Eye (tissue), 1 donor: Measurements from ENCODE around the gene NETO1.

ENCODE experiments used
- DNase-seq: peaks from one replicate; pipeline ENCODE4 v3.0.0-alpha.2; 2015

Gene NETO1

GRCh38 chr18:72843743-72844142 is 24.0 kb downstream of the NETO1 start:
- DNase-seq, result no peak

- no peak for DNase-seq
Measured at GRCh38 chr18:72840109-72840508, 27.7 kb downstream of the NETO1 start.

- no peak for DNase-seq
Measured at GRCh38 chr18:72834731-72835130, 33.1 kb downstream of the NETO1 start.

GRCh38 chr18:72833471-72833870 is 34.3 kb downstream of the NETO1 start:
- no peak for DNase-seq

- peak; percentile 67 for DNase-seq
Measured at GRCh38 chr18:72830109-72830508, 37.7 kb downstream of the NETO1 start.

- no peak for DNase-seq
Measured at GRCh38 chr18:72828601-72829000, 39.2 kb downstream of the NETO1 start.

- DNase-seq, result no peak
Measured at GRCh38 chr18:72826736-72827135, 41.1 kb downstream of the NETO1 start.

- no peak for DNase-seq
Measured at GRCh38 chr18:72823345-72823744, 44.4 kb downstream of the NETO1 start.

GRCh38 chr18:72822202-72822601 is 45.6 kb downstream of the NETO1 start:
- no peak for DNase-seq

- DNase-seq, result no peak
Measured at GRCh38 chr18:72820571-72820970, 47.2 kb downstream of the NETO1 start.

GRCh38 chr18:72819050-72819449 is 48.7 kb downstream of the NETO1 start:
- no peak for DNase-seq

- no peak for DNase-seq
Measured at GRCh38 chr18:72811047-72811446, 56.7 kb downstream of the NETO1 start.

GRCh38 chr18:72808680-72809079 is 59.1 kb downstream of the NETO1 start:
- no peak for DNase-seq

GRCh38 chr18:72799106-72799505 is 68.7 kb downstream of the NETO1 start:
- DNase-seq, result no peak

- DNase-seq, result no peak
Measured at GRCh38 chr18:72783530-72783929, 84.3 kb downstream of the NETO1 start.

- no peak for DNase-seq
Measured at GRCh38 chr18:72774914-72775313, 92.9 kb downstream of the NETO1 start.

GRCh38 chr18:72772916-72773315 is 94.9 kb downstream of the NETO1 start:
- no peak for DNase-seq

GRCh38 chr18:72768681-72769229 is 99.0 kb downstream of the NETO1 start:
- DNase-seq, result no peak

GRCh38 chr18:72762515-72763122 is 105.2 kb downstream of the NETO1 start:
- peak; percentile 90 for DNase-seq

- no peak for DNase-seq
Measured at GRCh38 chr18:72752220-72752619, 115.6 kb downstream of the NETO1 start.

- no peak for DNase-seq
Measured at GRCh38 chr18:72742002-72742401, 125.8 kb downstream of the NETO1 start.

GRCh38 chr18:72738136-72738535 is 129.7 kb downstream of the NETO1 start:
- DNase-seq, result no peak

GRCh38 chr18:72727776-72728175 is 140.0 kb downstream of the NETO1 start:
- no peak for DNase-seq

GRCh38 chr18:72727038-72727655 is 140.6 kb downstream of the NETO1 start:
- no peak for DNase-seq

- DNase-seq, result no peak
Measured at GRCh38 chr18:72726201-72726600, 141.6 kb downstream of the NETO1 start.
